ENCODE data around the gene TLL2.

GRCh38 chr10:96400465-96400864 lies 113.3 kb downstream of the TLL2 start:
- TF ChIP-seq ZNF384 (IDR thresholded peaks at IDR 0.05) (no peak), BHLHE40 (IDR thresholded peaks at IDR 0.05; ENCODE audit: borderline replicate concordance) (no peak), ARNT (IDR thresholded peaks at IDR 0.05) (no peak), LEF1 (IDR thresholded peaks at IDR 0.05; ENCODE audit: borderline replicate concordance) (no peak), NFRKB (IDR thresholded peaks at IDR 0.05) (no peak), FOXK2 (IDR thresholded peaks at IDR 0.05) (no peak), SP1 (IDR thresholded peaks at IDR 0.05) (no peak), TARDBP (IDR thresholded peaks at IDR 0.05) (no peak), FOXM1 (IDR thresholded peaks at IDR 0.05; ENCODE audit: borderline replicate concordance) (no peak), ELF4 (IDR thresholded peaks at IDR 0.05) (no peak)
- TF ChIP-seq, protein P1, sequence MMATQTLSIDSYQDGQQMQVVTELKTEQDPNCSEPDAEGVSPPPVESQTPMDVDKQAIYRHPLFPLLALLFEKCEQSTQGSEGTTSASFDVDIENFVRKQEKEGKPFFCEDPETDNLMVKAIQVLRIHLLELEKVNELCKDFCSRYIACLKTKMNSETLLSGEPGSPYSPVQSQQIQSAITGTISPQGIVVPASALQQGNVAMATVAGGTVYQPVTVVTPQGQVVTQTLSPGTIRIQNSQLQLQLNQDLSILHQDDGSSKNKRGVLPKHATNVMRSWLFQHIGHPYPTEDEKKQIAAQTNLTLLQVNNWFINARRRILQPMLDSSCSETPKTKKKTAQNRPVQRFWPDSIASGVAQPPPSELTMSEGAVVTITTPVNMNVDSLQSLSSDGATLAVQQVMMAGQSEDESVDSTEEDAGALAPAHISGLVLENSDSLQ (IDR thresholded peaks at IDR 0.05) = no peak

Measured in HEK293T (cell line).